ENCODE measurements around the gene POLR2L.

Gene POLR2L

DNA sequence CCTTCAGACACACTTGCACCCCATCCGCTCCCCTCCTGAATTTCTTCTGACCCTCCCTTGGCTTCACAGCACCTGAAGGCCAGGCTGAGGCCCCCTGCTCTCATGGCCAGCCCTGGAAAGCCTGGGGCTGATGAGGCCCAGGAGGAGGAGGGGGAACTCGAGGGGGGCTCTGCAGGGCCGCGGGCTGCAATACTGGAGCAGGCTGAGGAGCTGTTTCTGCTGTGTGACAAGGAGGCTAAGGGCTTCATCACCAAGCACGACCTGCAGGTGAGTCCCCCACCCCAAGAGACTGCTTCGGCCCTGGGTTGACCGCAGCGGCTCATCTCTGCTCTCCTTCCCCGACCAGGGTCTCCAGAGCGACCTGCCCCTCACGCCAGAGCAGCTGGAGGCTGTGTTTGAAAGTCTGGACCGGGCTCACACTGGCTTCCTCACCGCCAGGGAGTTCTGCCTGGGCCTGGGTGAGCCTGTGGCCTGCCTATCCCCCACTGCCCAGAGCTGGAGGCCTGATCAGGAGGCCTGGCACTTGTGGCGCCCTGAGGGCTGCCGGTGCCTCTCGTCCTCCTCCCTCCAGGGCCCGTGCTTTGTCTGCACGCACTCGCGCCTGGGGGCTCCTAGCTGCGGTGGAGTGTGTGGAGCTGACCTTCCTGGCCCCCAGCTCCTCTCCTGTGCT lies 13.7 kb downstream of the POLR2L start:
- no peak overlapping the region for H3K4me3 ChIP-seq (ENCODE audit: low read depth, low read length)

DNA sequence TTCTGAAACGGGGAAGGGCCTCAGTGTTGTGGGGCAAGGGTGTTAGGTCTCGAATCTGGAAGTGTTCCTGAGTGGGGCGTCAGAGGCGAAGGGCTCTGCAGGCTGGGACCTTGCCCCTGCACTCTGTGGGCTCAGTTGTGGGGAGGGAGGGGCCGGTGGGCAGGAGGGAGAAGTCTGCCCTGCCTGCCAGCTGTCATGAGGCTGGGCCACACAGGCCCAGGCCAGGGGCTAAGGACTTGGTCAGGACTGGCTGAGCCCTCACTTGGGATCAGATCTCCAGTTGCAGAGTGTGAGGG lies 14.5 kb downstream of the POLR2L start, which contains the start of gene CRACR2B:
Gene CRACR2B (plus strand): TSS at position 23 of the 296 bp plus-strand sequence. CDS start 689 bp downstream, outside the sequence.
- peak within 1 kb of the TSS; percentile 35 for H3K4me3 ChIP-seq (ENCODE audit: low read depth, low read length)

DNA sequence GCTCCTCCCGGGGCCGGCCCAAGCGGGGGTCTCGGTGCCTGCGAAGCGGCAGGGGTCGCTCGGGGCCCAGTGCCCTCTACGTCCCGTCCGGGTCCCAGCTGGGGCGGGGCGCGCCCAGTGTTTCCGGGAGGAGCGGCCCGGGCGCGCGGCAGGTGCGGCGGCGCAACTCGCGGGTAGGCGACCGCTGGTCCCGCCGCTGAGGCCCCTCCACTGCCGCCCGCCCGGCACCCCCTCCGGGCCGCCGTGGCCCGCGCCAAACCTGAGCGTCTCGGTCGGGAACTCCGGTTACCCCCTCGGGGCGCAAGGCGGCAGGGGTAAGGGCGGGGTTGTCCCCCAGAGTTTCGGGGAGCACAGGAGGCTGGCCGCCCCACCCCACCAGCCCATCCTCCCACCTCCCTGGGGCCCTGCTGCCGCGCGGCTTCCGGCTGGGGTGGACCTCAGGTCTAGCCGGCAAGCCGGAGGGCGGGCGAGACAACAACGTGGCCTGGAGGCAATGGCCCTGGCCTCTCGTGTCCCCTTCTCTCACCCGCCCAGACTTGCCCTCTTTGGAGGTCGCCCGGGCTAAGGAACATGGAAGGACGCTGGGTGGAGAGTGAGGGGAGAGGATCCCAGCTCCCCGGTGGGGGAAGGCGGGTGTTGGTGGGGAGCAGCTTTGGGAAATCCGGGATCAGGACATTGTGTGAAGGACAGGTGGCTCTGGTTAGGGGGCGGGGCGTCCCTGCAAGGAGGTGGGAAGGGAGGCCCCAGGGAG lies 15.0 kb downstream of the POLR2L start:
- H3K4me3 ChIP-seq (ENCODE audit: low read depth, low read length), result peak overlapping the region; percentile 35

DNA sequence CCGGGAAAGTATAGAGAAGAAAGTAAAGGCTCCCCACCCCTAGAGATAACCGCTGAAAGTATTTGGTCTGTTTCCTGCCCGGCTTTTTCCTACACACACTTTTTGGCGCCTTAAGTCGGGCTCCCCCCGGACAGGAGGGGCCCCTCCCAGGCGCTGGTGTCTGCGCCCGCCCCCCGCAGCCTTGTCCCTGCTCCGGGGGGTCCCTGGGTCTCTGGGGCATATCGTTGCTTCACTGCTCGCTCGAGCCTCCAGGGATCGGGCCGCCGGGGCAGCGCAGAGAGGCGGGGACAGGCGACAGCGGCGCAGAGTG lies 15.5 kb downstream of the POLR2L start:
- H3K4me3 ChIP-seq (ENCODE audit: low read depth, low read length), result peak overlapping the region; percentile 35

DNA sequence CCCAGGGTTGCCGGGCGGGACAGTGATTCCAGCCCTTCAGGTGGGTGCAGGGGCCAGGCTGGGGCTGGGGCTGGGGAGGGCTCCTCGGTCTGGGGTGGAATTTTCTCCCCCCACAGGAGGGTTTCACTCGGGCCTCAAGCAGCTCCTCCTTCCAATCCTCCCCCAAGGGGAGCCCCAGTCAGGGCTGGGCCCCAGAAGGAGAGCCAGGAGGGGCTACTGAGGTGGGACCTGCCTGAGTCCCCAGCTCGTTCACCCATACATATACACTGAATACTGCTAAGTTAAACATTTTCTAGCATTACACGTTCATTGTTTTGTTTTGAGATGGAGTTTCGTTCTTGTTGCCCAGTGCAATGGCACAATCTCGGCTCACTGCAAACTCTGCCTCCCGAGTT lies 16.1 kb downstream of the POLR2L start:
- no peak overlapping the region for H3K4me3 ChIP-seq (ENCODE audit: low read depth, low read length)

DNA sequence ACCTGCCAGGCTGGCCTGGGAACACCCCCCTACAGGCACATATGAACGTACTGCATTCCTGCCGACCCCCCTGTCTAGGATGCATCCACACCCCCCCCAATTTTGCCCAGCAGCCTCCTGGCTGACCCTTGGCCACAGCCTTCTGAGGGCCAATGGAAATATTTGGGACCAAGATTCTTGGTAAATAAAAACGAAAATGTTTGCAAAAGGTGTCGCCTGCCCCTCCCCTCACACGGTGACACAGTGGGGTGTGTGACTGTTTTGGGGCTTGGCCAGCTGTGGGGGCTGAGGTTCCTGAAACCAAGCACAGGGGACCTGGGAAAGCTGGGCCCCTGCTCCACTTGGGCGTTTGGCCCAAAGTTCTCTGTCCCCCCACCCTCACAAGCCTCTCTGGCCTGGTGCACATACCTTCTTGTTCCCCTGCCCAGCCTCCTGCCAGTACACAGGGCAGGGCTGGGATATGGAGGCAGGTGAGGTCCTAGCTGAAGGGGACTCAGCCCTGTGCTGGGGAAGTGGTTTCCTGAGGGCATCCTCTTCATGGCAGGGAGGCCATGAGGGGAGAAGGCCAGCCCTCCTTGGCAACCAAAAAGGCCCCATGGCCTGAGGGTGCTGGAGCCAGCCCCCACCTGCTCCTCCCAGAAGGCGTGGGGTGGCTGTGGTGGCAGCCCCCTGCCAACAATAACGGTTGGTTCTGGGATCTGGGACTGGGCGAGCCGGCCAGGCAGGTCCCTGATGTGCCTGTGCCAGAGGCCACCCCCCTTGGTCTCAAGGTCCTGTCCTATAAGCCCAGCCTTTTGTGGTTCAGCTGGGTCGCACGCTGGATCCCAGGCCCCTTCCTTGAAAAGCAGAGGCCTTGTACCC lies 16.7 kb downstream of the POLR2L start:
- no peak overlapping the region for H3K4me3 ChIP-seq (ENCODE audit: low read depth, low read length)

DNA sequence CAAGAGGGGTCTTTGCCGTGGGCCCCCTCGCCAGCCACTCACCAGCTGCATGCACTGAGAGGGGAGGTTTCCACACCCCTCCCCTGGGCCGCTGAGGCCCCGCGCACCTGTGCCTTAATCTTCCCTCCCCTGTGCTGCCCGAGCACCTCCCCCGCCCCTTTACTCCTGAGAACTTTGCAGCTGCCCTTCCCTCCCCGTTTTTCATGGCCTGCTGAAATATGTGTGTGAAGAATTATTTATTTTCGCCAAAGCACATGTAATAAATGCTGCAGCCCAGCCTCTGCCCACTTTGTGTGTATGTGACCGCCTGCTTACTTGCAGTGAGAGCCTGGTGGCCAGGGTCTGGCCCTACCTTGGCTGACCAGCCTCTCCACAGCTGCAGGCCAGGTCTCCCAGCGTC lies 17.4 kb downstream of the POLR2L start:
- no peak overlapping the region for H3K4me3 ChIP-seq (ENCODE audit: low read depth, low read length)

DNA sequence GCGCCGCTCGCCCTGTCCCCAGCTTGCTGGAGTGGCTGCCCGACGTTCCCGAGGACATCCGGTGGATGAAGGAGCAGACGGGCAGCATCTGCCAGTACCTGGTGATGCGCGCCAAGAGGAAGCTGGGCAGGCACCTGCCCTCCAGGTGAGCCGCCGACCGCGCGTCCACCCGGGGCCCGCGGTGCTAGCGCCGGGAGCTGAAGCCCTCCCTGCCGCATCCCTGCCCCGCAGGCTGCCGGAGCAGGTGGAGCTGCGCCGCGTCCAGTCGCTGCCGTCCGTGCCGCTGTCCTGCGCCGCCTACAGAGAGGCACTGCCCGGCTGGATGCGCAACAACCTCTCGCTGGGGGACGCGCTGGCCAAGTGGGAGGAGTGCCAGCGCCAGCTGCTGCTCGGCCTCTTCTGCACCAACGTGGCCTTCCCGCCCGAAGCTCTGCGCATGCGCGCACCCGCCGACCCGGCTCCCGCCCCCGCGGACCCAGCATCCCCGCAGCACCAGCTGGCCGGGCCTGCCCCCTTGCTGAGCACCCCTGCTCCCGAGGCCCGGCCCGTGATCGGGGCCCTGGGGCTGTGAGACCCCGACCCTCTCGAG lies 17.9 kb downstream of the POLR2L start:
- H3K4me3 ChIP-seq (ENCODE audit: low read depth, low read length), result no peak overlapping the region

DNA sequence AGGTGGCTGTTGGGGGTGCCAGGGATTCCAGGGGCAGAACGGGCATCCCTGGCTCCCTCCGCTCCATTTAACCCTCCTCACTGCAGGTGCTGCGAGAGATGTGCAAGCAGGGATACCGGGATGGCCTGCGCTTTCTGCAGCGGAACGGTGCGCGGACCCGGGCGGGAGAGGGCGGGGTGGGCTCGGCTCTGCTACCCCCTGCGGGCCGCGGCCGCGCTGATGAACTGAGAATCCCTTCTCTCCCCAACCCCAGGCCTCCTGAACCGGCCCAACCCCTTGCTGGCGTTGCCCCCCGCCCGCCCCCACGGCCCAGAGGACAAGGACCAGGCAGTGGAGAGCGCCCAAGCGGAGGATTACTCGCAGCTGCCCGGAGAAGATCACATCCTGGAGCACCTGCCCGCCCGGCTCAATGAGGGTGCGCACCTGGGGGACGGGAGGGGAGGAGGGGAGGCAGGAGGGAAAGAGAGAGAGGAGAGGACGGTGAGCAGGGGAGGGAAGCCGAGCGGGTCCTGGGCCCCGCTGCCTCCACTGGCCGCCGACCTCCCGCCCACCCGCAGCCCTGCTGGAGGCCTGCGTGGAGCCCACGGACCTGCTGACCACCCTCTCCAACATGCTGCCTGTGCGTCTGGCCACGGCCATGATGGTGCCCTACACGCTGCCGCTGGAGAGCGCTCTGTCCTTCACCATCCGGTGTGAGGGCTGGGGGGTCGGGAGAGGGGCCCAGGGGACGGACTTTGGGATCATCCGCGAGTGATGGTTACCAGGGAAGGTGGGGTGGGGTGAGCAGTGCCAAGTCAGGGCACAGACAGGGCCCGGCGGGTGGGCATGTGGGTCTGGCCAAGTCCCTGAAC lies 18.7 kb downstream of the POLR2L start:
- no peak overlapping the region for H3K4me3 ChIP-seq (ENCODE audit: low read depth, low read length)

DNA sequence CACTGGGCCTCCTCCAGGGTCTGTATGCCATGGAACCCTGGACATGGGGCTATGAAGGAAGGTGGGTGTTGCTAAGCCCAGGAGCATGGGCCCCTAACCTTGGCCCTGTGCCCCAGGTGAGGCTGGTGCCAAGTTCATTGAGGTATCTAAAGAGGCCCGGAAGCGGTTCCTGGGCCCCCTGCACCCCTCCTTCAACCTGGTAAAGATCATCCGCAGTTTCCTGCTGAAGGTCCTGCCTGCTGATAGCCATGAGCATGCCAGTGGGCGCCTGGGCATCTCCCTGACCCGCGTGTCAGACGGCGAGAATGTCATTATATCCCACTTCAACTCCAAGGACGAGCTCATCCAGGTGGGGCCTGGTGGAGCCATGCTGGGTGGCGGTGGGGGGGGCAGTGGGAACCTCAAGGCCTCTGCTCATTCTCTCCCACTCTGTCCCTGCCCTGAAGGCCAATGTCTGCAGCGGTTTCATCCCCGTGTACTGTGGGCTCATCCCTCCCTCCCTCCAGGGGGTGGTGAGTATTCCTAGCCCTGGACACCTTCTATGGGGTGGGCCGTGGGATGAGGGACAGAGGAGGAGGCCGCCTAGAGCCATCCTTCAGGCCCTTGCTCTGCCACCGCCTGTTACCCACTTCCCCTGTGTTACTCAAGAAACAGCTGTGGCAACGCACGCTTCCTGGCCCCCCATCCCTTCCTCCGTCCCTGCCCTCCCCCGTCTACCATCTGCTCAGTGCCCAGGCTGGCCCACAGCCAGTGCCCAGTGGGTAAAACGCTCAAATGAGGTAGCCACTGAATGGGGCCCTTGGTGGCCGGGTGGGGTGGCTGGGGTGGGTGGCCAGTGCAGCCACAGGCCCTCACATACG lies 20.6 kb downstream of the POLR2L start:
- H3K4me3 ChIP-seq (ENCODE audit: low read depth, low read length), result no peak overlapping the region

DNA sequence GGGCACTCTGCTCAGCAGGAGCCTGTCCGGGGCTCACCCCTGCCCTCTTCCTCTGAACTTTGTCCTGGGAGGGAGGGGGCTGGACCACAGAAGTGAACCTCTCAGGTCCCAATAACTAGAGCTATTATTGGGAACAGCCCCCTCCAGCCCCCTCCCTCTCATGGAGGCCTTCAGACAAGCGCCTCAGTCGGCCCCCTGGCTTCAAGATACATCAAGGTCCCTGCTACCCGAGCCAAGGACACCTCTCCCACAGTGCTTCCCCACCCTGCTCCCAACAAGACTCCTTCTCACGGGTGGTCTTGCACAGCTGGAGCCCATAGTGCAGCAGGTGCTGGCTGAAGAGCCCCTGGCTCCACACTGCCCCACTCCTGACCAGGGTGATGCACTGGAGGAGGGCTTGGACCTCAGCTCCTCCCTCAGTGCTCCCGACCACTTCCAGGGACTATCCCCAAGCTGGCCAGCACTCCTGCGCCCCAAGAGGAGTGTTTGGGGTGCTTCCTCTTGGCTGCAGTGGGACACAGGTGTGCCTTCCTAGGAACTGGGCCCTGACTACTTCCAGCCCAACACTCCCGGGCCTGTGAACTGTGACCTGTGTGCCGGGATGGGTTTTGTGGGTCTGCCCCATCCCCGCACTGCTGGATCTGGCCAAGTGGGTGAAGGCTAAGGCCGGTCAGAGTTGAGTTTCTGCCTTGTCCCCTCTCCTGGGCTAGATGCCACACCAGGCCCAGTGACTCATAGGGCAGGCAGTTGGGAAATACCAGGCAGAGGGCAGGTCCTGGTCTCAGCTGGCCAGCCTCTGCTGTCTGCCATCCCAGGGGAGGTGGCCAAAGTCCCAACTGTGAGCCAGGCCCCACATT lies 21.4 kb downstream of the POLR2L start:
- H3K4me3 ChIP-seq (ENCODE audit: low read depth, low read length), result peak overlapping the region; percentile 60

DNA sequence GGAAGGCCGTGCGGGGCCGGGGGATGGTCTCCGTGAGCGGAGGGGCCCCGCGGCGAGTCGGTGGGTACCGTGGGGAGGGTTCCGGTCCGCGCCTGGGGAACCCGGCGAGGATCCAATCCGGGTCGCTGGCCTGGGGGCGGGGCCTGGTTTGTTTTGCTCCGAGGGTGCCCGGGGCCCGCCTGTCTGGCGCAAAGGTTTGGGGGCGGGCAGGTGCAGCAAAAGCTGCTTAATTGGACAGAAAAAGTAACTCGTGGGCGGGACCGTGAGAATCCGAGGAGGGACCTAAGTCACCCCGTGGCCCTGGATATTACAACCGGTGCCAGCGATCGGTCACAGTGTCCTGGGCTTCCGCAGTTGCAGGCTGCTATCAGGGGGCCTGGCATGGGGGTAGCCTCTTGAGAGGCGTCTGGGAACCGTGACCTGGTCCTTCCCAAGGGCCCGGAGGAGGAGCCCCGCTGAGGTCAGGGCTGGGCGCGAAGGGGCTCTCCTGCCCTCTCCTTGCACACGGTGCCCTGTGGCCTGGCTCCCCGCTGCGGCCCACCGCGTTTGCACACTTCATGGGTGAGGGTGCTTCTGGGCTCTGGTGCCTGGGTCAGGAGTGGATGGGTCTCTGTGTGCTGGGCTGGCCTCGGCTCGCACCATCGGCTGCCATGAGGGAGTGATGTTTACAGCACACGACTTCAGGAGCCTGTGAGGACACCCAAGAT lies 22.2 kb downstream of the POLR2L start:
- H3K4me3 ChIP-seq (ENCODE audit: low read depth, low read length), result peak overlapping the region; percentile 60

DNA sequence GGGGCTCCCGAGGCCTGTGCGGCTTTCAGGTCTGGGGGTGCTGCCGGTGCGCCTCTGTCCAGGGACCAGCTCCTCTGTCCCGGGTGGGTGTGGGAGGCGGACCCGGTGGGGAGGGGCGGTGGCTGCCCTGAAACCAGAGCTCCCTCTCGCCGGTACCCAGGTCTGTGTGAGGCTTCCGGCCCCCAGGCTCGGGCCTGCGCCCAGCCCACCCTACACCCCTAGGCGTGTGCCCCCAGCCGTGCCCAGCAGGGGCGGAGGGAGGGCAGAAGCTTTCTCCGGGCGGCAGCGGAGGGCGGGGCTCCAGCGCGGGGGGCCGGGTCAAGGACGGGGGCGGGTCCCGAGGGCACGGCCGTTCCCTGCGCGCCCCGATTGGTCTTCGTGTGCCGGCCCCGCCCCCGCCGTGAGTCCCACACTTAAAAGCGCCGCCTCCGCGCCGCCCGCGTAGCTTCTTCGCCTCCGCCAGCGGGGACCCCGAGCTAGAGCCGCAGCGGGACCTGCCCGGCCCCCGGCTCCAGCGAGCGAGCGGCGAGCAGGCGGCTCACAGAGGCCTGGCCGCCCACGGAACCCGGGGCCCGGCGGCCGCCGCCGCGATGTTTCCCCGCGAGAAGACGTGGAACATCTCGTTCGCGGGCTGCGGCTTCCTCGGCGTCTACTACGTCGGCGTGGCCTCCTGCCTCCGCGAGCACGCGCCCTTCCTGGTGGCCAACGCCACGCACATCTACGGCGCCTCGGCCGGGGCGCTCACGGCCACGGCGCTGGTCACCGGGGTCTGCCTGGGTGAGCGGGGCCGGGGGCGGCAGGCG lies 23.0 kb downstream of the POLR2L start:
- peak overlapping the region; percentile 84 for H3K4me3 ChIP-seq (ENCODE audit: low read depth, low read length)

DNA sequence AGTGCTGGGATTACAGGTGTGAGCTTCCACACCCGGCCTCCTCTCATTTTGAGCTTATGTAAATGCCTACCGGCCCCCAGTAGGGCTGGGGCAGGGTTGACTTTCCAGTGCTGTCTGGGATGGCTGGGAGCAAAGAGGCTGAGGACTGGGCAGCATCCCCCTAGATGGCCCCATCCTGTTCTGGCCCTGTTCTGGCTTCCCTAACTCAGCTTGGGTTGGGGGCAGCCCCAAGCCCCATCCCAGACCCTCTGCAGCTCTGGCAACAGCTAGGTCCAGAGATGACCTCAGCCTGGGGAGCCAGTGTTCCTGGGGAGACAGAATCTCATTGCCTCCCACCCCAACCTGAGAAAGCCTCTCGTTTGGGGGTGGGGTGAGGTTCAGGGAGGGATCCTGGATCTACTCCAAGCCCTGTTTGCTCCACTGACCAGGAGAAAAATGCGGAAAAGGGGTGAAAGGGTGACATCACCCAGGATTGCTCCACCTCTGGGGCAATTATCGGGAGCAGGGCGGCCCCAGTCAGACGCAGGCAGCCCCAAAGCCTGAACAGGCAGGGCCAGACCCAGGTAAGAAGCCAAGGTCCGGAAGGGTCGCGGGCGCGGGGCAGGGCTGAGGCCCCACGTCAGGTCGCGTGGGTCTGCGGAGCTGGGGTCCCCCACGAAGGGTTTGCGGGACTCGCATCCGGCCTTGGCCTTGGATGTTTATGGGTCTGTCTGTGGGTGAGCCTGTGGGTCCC lies 23.8 kb downstream of the POLR2L start, which contains the start of gene PNPLA2:
Gene PNPLA2 (plus strand): TSS at position 519 of the 733 bp plus-strand sequence. CDS start 805 bp downstream, outside the sequence.
- H3K4me3 ChIP-seq (ENCODE audit: low read depth, low read length), result peak within 1 kb of the TSS; percentile 84

DNA sequence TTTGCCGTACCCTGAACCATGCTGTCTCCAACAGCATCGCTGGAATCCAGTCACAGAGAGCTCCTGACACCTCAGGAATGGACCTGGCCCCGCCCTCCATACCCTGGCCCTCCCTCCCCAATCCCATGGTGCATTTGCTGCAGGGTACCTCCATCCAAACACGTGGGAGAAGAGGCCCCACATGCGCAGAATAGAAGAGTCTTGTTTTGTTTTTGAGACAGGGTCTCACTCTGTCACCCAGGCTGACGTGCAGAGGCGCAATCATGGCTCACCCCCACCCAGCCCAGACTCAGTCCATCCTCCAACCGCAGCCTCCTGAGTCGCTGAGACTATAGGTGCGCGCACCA lies 25.9 kb downstream of the POLR2L start:
- H3K4me3 ChIP-seq (ENCODE audit: low read depth, low read length), result no peak overlapping the region

DNA sequence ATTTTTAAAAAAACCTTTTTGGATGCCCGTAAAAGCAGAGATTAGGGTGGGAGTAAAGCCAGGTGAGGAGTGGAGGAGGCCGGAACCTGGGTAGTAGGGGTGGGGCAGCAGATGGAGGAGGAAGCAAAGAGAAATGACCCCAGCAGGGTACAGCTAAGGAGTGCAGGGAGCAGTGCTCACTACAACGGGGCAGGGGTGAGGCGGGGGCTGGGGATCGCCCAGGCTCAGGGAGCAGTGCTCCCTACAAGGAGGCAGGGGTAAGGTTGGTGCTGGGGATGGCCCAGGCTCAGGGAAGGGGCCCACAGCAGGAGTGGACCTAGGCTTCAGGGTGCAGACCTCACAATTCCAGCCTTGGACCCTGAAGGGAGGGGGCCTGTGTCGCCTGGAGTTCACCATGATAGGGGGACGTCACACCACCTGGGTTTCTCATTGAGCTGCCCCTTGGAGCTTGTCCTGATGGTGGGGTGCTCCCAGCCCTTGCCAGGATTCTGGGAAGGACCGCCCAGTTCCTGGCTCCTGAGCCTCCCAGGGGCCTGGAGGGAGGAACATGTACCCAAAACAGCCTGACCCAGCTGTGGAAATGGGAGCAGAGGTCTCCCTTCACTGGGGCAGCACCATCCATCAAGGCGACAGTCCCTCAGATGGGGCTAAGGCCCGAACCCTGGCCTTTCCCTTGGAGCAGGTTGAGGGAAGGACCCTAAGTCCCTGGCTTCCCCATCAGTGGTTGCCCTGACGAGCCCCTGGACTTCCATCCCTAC lies 26.5 kb downstream of the POLR2L start:
- H3K4me3 ChIP-seq (ENCODE audit: low read depth, low read length), result no peak overlapping the region
